Stomach (tissue), 9 donors: ENCODE data around the gene DGKQ. TPM values are rescaled to one million over a fixed set of nuclear protein-coding genes. Genes with fewer than 3 reads are reported as not detected.

Experiments
- DNase-seq, 2 donors: peaks; one replicate each; pipeline versions ENCODE4 v3.0.0 to v3.0.0-alpha.2; 2013 to 2019
- H3K27ac ChIP-seq, 5 donors: fragments of 200-600 bp in 4 of 5; sonication (generic) in 4 of 5; one replicate each; pipeline ENCODE4 v1.5.1; 2013 to 2019; ENCODE audit warnings: mild to moderate bottlenecking in 1 of 5, moderate library complexity in 1 of 5
- H3K27me3 ChIP-seq, 3 donors: fragments of 200-600 bp; sonication (generic); one replicate each; pipeline ENCODE4 v1.5.1; 2017 to 2019; ENCODE audit warnings: mixed run types in 1 of 3
- H3K36me3 ChIP-seq, 4 donors: fragments of 200-600 bp; sonication (generic); 1 replicate in 3 of 4; 2 replicates in 1 of 4; pipeline ENCODE4 v1.5.1; 2016 to 2019
- H3K4me1 ChIP-seq, 4 donors: fragments of 200-600 bp; sonication (generic); one replicate each; pipeline ENCODE4 v1.5.1; 2016 to 2019
- H3K4me3 ChIP-seq, 4 donors: fragments of 200-600 bp; sonication (generic) in 3 of 4; one replicate each; pipeline ENCODE4 v1.5.1; 2016 to 2019; ENCODE audit warnings: mild to moderate bottlenecking in 1 of 4
- H3K9me3 ChIP-seq, 4 donors: fragments of 200-600 bp; sonication (generic); one replicate each; pipeline ENCODE4 v1.5.1; 2016 to 2019
- CTCF ChIP-seq, 7 experiments: fragments of 450-650 bp in 4 of 7; fragments of 200-600 bp in 3 of 7; sonication (generic) in 3 of 7; IDR thresholded peaks; one replicate each; pipeline ENCODE4 v1.5.1; 2016 to 2019; ENCODE audit warnings: antibody characterized with exemption in 7 of 7, control low read depth in 2 of 7, mild to moderate bottlenecking in 1 of 7
- EP300 ChIP-seq: sonication (generic); formaldehyde crosslinking; IDR thresholded peaks from one replicate; pipeline ENCODE4 v1.6.1; 2017; ENCODE audit warnings: antibody characterized with exemption
- POLR2A ChIP-seq, 4 donors: fragments of 450-650 bp; IDR thresholded peaks; one replicate each; pipeline ENCODE4 v1.6.1; 2016; ENCODE audit warnings: antibody characterized with exemption in 4 of 4, control low read depth in 2 of 4, mild to moderate bottlenecking in 1 of 4, moderate library complexity in 1 of 4
- POLR2AphosphoS5 ChIP-seq, 3 donors: sonication (generic); formaldehyde crosslinking; IDR thresholded peaks; one replicate each; pipeline ENCODE4 v1.6.1; 2016; ENCODE audit warnings: antibody characterized with exemption in 3 of 3
- WGBS, 5 donors: extraction: QIAGEN DNeasy Blood & Tissue Kit in 3 of 5; methylation state at CpG; one replicate each; pipeline versions ENCODE4 v1.1.5 to v1.1.7; 2013 to 2018; 5-methylcytosine and 5-hydroxymethylcytosine counted together
- intact Hi-C: fragments of 100-400 bp; cut with DNase I; formaldehyde crosslinking; loops from one replicate; pipeline ENCODE4 v1.15.1; 2023; ENCODE audit warnings: low total_unique reads
- polyA plus RNA-seq, 3 donors: library from polyadenylated mRNA; stranded (reverse); fragments of 200-250 nt; gene quantifications; one replicate each; pipeline ENCODE4 v1.2.3, GENCODE V29; 2013
- total RNA-seq, 5 donors: library from RNA; depleted of rRNA; stranded (reverse); fragments of >200 nt; gene quantifications; one replicate each; pipeline versions ENCODE4 v1.1.0 to v1.2.3, GENCODE V29; 2014 to 2016
- donor health status: healthy with polysubstance abuse.
- donor health status: Bipolar disorder and iron deficiency.
- donor health status: healthy.

The DGKQ gene
- total and polyA plus RNA-seq, 8 donors, result 3.8 to 176 (median 7.3) TPM

DNA sequence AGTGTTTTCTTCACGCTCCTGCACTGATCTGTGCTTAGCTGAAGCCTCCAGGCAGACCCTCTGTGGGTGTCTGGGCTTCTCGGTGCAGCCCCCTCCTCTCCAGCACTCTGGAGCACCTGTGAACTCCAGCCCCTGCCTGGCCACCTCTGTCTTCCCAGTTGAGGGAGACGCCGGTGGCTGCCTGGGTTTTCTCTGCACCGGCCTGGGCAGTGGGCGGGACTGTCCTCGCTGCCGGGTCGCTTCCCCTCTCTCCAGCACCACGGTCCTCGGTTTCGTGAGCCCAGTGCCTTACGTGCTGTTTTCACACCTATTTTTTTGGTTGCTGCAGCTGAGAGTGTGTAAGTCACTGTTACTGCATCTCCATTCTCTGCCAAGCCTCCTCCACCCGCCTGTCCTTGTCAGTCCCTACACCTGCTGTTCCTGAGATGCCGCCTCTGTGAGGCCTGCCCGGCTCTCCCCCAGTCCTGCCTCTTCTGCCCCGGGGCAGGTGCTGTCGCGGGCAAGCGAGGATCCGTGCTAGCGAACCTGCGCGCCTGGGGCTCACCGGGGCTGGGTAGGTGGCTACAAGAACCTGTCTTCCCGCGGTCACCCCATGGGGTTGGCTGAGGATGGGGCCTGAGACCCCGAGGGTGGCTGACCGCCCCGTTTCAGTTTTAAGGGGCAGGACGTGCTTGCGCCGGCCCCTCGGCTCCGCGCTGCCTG lies 35.6 kb upstream of the DGKQ start:
- peak overlapping the region in 4 of 5 donors; percentile 62 to 78 (median 74) for H3K27ac ChIP-seq
- intact Hi-C loops, result no loop called here
- peak; percentile 49 to 67 for DNase-seq
- H3K4me3 ChIP-seq, result peak overlapping the region; percentile 65 to 79 (median 72)
- H3K27me3 ChIP-seq, result peaks cover 3 to 58% (median 33%) of the 10 kb centered on the region in 3 donors
- TF ChIP-seq POLR2A (IDR thresholded peaks at IDR 0.05) (no peak), POLR2AphosphoS5 (IDR thresholded peaks at IDR 0.05) (no peak), CTCF (IDR thresholded peaks at IDR 0.05) (no peak), EP300 (no peak)
- peaks cover 0 to 6% (median 0%) of the 10 kb centered on the region in 4 donors for H3K36me3 ChIP-seq
- peaks cover 29 to 44% (median 39%) of the 10 kb centered on the region in 4 donors for H3K4me1 ChIP-seq
- peaks cover 0 to 6% (median 0%) of the 10 kb centered on the region in 4 donors for H3K9me3 ChIP-seq
- 2 to 4% (median 3%) methylated on average over 26 to 36 of the region's 36 CpGs for WGBS, 5 donors

DNA sequence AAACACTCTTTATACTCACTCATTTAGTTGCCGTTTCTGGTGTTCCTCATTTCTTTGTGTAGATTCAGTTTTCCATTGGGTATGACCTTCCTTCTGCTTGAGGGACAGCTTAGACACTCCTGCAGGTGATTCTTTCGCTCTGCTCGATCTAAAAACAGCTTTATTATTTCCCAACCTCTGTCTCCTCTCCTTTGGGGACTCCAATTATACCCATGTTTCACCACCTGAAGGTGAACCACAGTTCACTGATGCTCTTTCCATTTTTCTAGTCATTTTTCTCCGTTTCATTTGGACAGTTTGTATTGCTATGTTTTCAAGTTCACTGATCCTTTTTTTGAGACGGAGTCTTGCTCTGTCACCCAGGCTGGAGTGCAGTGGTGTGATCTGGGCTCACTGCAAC lies 33.5 kb upstream of the DGKQ start:
- H3K4me3 ChIP-seq, result no peak overlapping the region
- no peaks in the 10 kb centered on the region for H3K36me3 ChIP-seq
- H3K4me1 ChIP-seq, result peaks cover 36 to 41% (median 39%) of the 10 kb centered on the region in 4 donors
- 88 to 94% (median 91%) methylated on average over 5 of the region's 5 CpGs for WGBS, 5 donors
- DNase-seq, result no peak
- TF ChIP-seq EP300 (no peak), CTCF (IDR thresholded peaks at IDR 0.05) (no peak), POLR2A (IDR thresholded peaks at IDR 0.05) (no peak), POLR2AphosphoS5 (IDR thresholded peaks at IDR 0.05) (no peak)
- H3K27me3 ChIP-seq, result peaks cover 24 to 72% (median 54%) of the 10 kb centered on the region in 3 donors
- intact Hi-C loops, result no loop called here
- H3K9me3 ChIP-seq, result peaks cover 0 to 6% (median 0%) of the 10 kb centered on the region in 4 donors
- no peak overlapping the region for H3K27ac ChIP-seq

- intact Hi-C loops, result no loop called here
- no peak for TF ChIP-seq CTCF (IDR thresholded peaks at IDR 0.05)
- TF ChIP-seq POLR2AphosphoS5 (IDR thresholded peaks at IDR 0.05), result no peak
- TF ChIP-seq EP300, result no peak
- no peak for TF ChIP-seq POLR2A (IDR thresholded peaks at IDR 0.05)
Measured at GRCh38 chr4:1004557-1005485, 31.5 kb upstream of the DGKQ start.

DNA sequence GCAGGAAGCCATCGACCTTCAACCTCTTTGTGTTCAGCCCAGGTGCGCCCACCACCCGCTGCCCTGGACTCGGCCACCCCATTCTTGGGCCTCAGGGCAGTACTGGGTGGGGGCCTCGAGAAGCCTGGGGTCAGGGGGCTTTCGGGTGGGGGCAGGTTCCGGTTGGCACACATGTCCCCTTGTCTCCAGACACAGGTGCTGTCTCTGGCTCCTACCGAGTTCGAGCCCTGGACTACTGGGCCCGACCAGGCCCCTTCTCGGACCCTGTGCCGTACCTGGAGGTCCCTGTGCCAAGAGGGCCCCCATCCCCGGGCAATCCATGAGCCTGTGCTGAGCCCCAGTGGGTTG lies 30.7 kb upstream of the DGKQ start:
- no peak for TF ChIP-seq CTCF (IDR thresholded peaks at IDR 0.05)
- no peak for TF ChIP-seq POLR2A (IDR thresholded peaks at IDR 0.05)
- no peak for TF ChIP-seq POLR2AphosphoS5 (IDR thresholded peaks at IDR 0.05)
- TF ChIP-seq EP300, result no peak
- WGBS, 5 donors, result 79 to 90% (median 86%) methylated on average over 9 to 13 of the region's 13 CpGs
- intact Hi-C loops, result no loop called here
- peaks cover 26 to 96% (median 77%) of the 10 kb centered on the region in 3 donors for H3K27me3 ChIP-seq
- DNase-seq, result no peak
- H3K4me1 ChIP-seq, result peaks cover 23 to 28% (median 26%) of the 10 kb centered on the region in 4 donors
- no peaks in the 10 kb centered on the region for H3K36me3 ChIP-seq
- H3K4me3 ChIP-seq, result no peak overlapping the region
- no peak overlapping the region for H3K27ac ChIP-seq
- peaks cover 0 to 6% (median 0%) of the 10 kb centered on the region in 4 donors for H3K9me3 ChIP-seq

More at GRCh38 chr4:1004557-1005485, 31.5 kb upstream of the DGKQ start:
- peaks cover 0 to 6% (median 0%) of the 10 kb centered on the region in 4 donors for H3K9me3 ChIP-seq
- no peak overlapping the region for H3K4me3 ChIP-seq
- H3K27ac ChIP-seq, result no peak overlapping the region
- 78 to 90% (median 80%) methylated on average over 12 to 25 of the region's 25 CpGs for WGBS, 5 donors
- DNase-seq, result no peak
- H3K27me3 ChIP-seq, result peaks cover 26 to 89% (median 74%) of the 10 kb centered on the region in 3 donors
- H3K4me1 ChIP-seq, result peaks cover 23 to 31% (median 30%) of the 10 kb centered on the region in 4 donors
- H3K36me3 ChIP-seq, result no peaks in the 10 kb centered on the region
